B cell (primary cell): ENCODE results near the gene TEKT1. TPM values are rescaled to one million over a fixed set of nuclear protein-coding genes. Genes with fewer than 3 reads are reported as not detected.
"Not testable (repeated sequence)": the region's sequence is repeated elsewhere in the genome, so short reads cannot be mapped to it uniquely, and the experiment has no call there.

Experiments used
- ATAC-seq: fragments of 200-7000 bp; cut with Tn5 transposase; one replicate; pipeline ENCODE4 v1.10.0; 2021; ENCODE audit warnings: low read depth, mild to moderate bottlenecking, moderate number of reproducible peaks, moderate library complexity
- CTCF ChIA-PET: fragments of 350-600 bp; sonication (Branson Sonifier 250); formaldehyde crosslinking; loops from one replicate; lab custom pipeline; 2021; ENCODE audit warnings: antibody characterized with exemption, inconsistent platforms; lab: Charles Lee
- POLR2A ChIA-PET: fragments of 350-600 bp; sonication (Branson Sonifier 250); formaldehyde crosslinking; loops from one replicate; lab custom pipeline; 2021; ENCODE audit warnings: antibody characterized with exemption; lab: Charles Lee
- DNase-seq: peaks from one replicate; pipeline ENCODE4 v3.0.0; 2013
- H2AFZ ChIP-seq: 2 replicates; pipeline ENCODE4 v1.6.1; 2012; ENCODE audit warnings: mild to moderate bottlenecking, low read depth, low read length; ENCODE audit not compliant: insufficient read depth, poor library complexity, severe bottlenecking
- H3K27ac ChIP-seq, 2 donors: 1 replicate in 1 of 2; 2 replicates in 1 of 2; pipeline ENCODE4 v1.5.1; 2012 to 2013; ENCODE audit warnings: low read length in 2 of 2, mild to moderate bottlenecking in 2 of 2, moderate library complexity in 1 of 2
- H3K27me3 ChIP-seq, 4 experiments: fragments of 200-600 bp in 1 of 4; sonication (generic) in 1 of 4; replicated peaks in 1 of 4; 1 replicate in 2 of 4; 2 replicates in 2 of 4; pipeline versions ENCODE4 v1.6.1 to v1.7.0; 2013 to 2016; ENCODE audit warnings: low read length in 3 of 4, mild to moderate bottlenecking in 2 of 4, mixed read lengths in 1 of 4, moderate library complexity in 1 of 4; ENCODE audit not compliant: insufficient read depth in 4 of 4, control insufficient read depth in 3 of 4; ENCODE audit errors: control extremely low read depth in 1 of 4
- H3K36me3 ChIP-seq, 2 experiments: replicated peaks in 1 of 2; 1 replicate in 1 of 2; 2 replicates in 1 of 2; pipeline versions ENCODE4 v1.6.1 to v1.7.1; 2013; ENCODE audit warnings: low read length in 1 of 2; ENCODE audit not compliant: insufficient read depth in 2 of 2, control insufficient read depth in 1 of 2; ENCODE audit errors: control extremely low read depth in 1 of 2, extremely low read depth in 1 of 2
- H3K4me1 ChIP-seq, 2 donors: fragments of 200-600 bp in 1 of 2; sonication (generic) in 1 of 2; 1 replicate in 1 of 2; 2 replicates in 1 of 2; pipeline versions ENCODE4 v1.5.1 to v1.6.1; 2013 to 2017; ENCODE audit warnings: low read length in 2 of 2; ENCODE audit not compliant: control insufficient read depth in 2 of 2, insufficient read depth in 2 of 2
- H3K4me2 ChIP-seq: replicated peaks from 2 replicates; pipeline ENCODE3; 2012; ENCODE audit warnings: mild to moderate bottlenecking, low read depth, low read length; ENCODE audit not compliant: poor library complexity, severe bottlenecking
- H3K4me3 ChIP-seq, 5 experiments: fragments of 200-600 bp in 1 of 5; sonication (generic) in 1 of 5; 1 replicate in 3 of 5; 2 replicates in 2 of 5; pipeline versions ENCODE4 v1.5.1 to v1.7.0; 2011 to 2016; ENCODE audit warnings: low read length in 4 of 5, mild to moderate bottlenecking in 4 of 5, low read depth in 2 of 5, control low read depth in 1 of 5, moderate library complexity in 1 of 5; ENCODE audit not compliant: insufficient read depth in 1 of 5; ENCODE audit errors: control extremely low read depth in 1 of 5, extremely low read depth in 1 of 5
- H3K79me2 ChIP-seq: fragments of 200-600 bp; sonication (generic); one replicate; pipeline ENCODE4 v1.6.0; 2016; ENCODE audit warnings: low read length; ENCODE audit not compliant: control insufficient read depth, insufficient read depth
- H3K9ac ChIP-seq: fragments of 200-600 bp; sonication (generic); 2 replicates; pipeline ENCODE4 v1.6.1; 2017; ENCODE audit warnings: mild to moderate bottlenecking, low read length, moderate library complexity
- H3K9me3 ChIP-seq, 3 donors: one replicate each; pipeline versions ENCODE4 v1.6.1 to v1.7.1; 2013; ENCODE audit warnings: low read length in 2 of 3; ENCODE audit not compliant: control insufficient read depth in 2 of 3, insufficient read depth in 1 of 3; ENCODE audit errors: control extremely low read depth in 1 of 3
- H4K20me1 ChIP-seq: 2 replicates; pipeline ENCODE4 v1.6.0; 2012; ENCODE audit warnings: mild to moderate bottlenecking, low read length; ENCODE audit not compliant: insufficient read depth, control insufficient read depth, poor library complexity, severe bottlenecking
- H3K27ac Mint-ChIP-seq: one replicate; pipeline ENCODE4 v1.8.0; 2021; ENCODE audit warnings: mixed read lengths
- H3K27me3 Mint-ChIP-seq: one replicate; pipeline ENCODE4 v1.8.0; 2021; ENCODE audit warnings: mixed read lengths
- H3K4me1 Mint-ChIP-seq: one replicate; pipeline ENCODE4 v1.8.0; 2021; ENCODE audit warnings: mixed read lengths
- H3K4me3 Mint-ChIP-seq: one replicate; pipeline ENCODE4 v1.8.0; 2021; ENCODE audit warnings: mixed read lengths
- H3K9me3 Mint-ChIP-seq: one replicate; pipeline ENCODE4 v1.8.0; 2022; ENCODE audit warnings: mixed read lengths; ENCODE audit not compliant: insufficient read depth
- CTCF ChIP-seq: fragments of 200-600 bp; IDR thresholded peaks from one replicate; pipeline ENCODE4 v1.8.0; 2022; ENCODE audit warnings: antibody characterized with exemption, mild to moderate bottlenecking
- EZH2 ChIP-seq: IDR thresholded peaks from 2 replicates; pipeline ENCODE4 v1.6.1; 2012; ENCODE audit warnings: borderline replicate concordance, low read depth, mild to moderate bottlenecking, moderate library complexity, low read length; ENCODE audit not compliant: insufficient read depth, poor library complexity, severe bottlenecking
- WGBS: methylation state at CpG from one replicate; pipeline ENCODE4 v1.1.5; 2013; ENCODE audit warnings: missing lambda C conversion rate; ENCODE audit not compliant: insufficient coverage; 5-methylcytosine and 5-hydroxymethylcytosine counted together
- intact Hi-C: fragments of 100-400 bp; cut with micrococcal nuclease; formaldehyde crosslinking; loops from one replicate; pipeline ENCODE4 v1.10.0; 2022
- polyA plus RNA-seq: library from polyadenylated mRNA; depleted of rRNA; stranded (reverse); fragments of >200 nt; gene quantifications from 2 replicates; pipeline ENCODE4 v1.2.3, GENCODE V29; 2012
- total RNA-seq, 2 donors: library from RNA; stranded (reverse); fragments of 120-200 nt in 1 of 2; gene quantifications; 1 replicate in 1 of 2; 2 replicates in 1 of 2; pipeline versions ENCODE4 v1.2.3 to v1.2.4, GENCODE V29; 2013 to 2022

The TEKT1 gene
- total and polyA plus RNA-seq, 2 donors (not counting 1 experiment from before 2014, with no cell fraction given) = not detected

- Histone ChIP-seq H3K36me3 (no peaks in the 10 kb centered on the region), H3K4me3 (no peak overlapping the region), H3K4me2 (no peak overlapping the region), H3K27me3 (no peaks in the 10 kb centered on the region), H3K9me3 (no peaks in the 10 kb centered on the region), H3K4me1 (no peaks in the 10 kb centered on the region), H3K27ac (no peak overlapping the region), H4K20me1 (no peaks in the 10 kb centered on the region), H3K9ac (no peak overlapping the region), H3K79me2 (no peaks in the 10 kb centered on the region), H2AFZ (no peak overlapping the region)
- ATAC-seq (no peak), DNase-seq (no peak)
- TF ChIP-seq EZH2 (no peak), CTCF (no peak)
- no peak overlapping the region for H3K4me3 Mint-ChIP-seq
- POLR2A ChIA-PET = no interaction called here
- H3K27me3 Mint-ChIP-seq = peaks cover 20% of the 10 kb centered on the region
- intact Hi-C loops = no loop called here
- H3K27ac Mint-ChIP-seq = no peak overlapping the region
- CTCF ChIA-PET = no interaction called here
- 100% methylated on average over 2 of the region's 3 CpGs for WGBS
- no peaks in the 10 kb centered on the region for H3K9me3 Mint-ChIP-seq
- H3K4me1 Mint-ChIP-seq = no peaks in the 10 kb centered on the region
Observed at GRCh38 chr17:6818938-6819337, 12.6 kb downstream of the TEKT1 start.

- H4K20me1 ChIP-seq, intact Hi-C loops, H3K36me3 ChIP-seq, H3K27me3 ChIP-seq, POLR2A ChIA-PET, H3K27ac Mint-ChIP-seq, H3K4me3 Mint-ChIP-seq, H3K4me1 Mint-ChIP-seq, H3K79me2 ChIP-seq, DNase-seq, H3K9me3 ChIP-seq, H3K27ac ChIP-seq, H3K4me3 ChIP-seq, H3K4me2 ChIP-seq, H2AFZ ChIP-seq, CTCF ChIA-PET, ATAC-seq, H3K4me1 ChIP-seq, H3K9ac ChIP-seq, H3K9me3 Mint-ChIP-seq: not testable (repeated sequence)
- no CpG with 5 or more reads among the region's 3 CpGs for WGBS
- H3K27me3 Mint-ChIP-seq = peaks cover 24% of the 10 kb centered on the region
Observed at GRCh38 chr17:6816368-6816767, 15.2 kb downstream of the TEKT1 start.
